Astrocyte (in vitro differentiated cells and primary cell): ENCODE results near the gene CD22. TPM values are rescaled to one million over a fixed set of nuclear protein-coding genes. Genes with fewer than 3 reads are reported as not detected.

Experiments used
- DNase-seq: peaks from one replicate; pipeline ENCODE4 v3.0.0-alpha.2; 2010; ENCODE audit warnings: low read depth
- FAIRE-seq: peaks from 2 replicates; lab custom pipeline; 2011; peaks lifted over from hg19 to GRCh38; lab: Jason Lieb, UNC
- H2AFZ ChIP-seq: 2 replicates; pipeline ENCODE4 v1.6.0; 2012; ENCODE audit warnings: low read depth, low read length, inconsistent platforms
- H3K27ac ChIP-seq: 2 replicates; pipeline ENCODE4 v1.5.1; 2011; ENCODE audit warnings: low read depth, low read length, inconsistent platforms
- H3K27me3 ChIP-seq: 2 replicates; pipeline ENCODE4 v1.6.0; 2011; ENCODE audit warnings: low read length, inconsistent platforms; ENCODE audit not compliant: insufficient read depth
- H3K36me3 ChIP-seq: 2 replicates; pipeline ENCODE4 v1.5.1; 2011; ENCODE audit warnings: low read length, inconsistent platforms; ENCODE audit not compliant: insufficient read depth
- H3K4me1 ChIP-seq: 2 replicates; pipeline ENCODE4 v1.5.1; 2011; ENCODE audit warnings: low read length, inconsistent platforms; ENCODE audit not compliant: insufficient read depth
- H3K4me2 ChIP-seq: 2 replicates; pipeline ENCODE4 v1.6.0; 2012; ENCODE audit warnings: low read length, inconsistent platforms
- H3K4me3 ChIP-seq: 2 replicates; pipeline ENCODE4 v1.5.1; 2011; ENCODE audit warnings: low read depth, mild to moderate bottlenecking, low read length, inconsistent platforms; ENCODE audit not compliant: insufficient read depth
- H3K79me2 ChIP-seq: 2 replicates; pipeline ENCODE4 v1.6.0; 2012; ENCODE audit warnings: mild to moderate bottlenecking, low read length, inconsistent platforms; ENCODE audit not compliant: insufficient read depth
- H3K9ac ChIP-seq: 2 replicates; pipeline ENCODE4 v1.6.0; 2012; ENCODE audit warnings: mild to moderate bottlenecking, low read length, inconsistent platforms
- H3K9me3 ChIP-seq: 2 replicates; pipeline ENCODE4 v1.5.1; 2012; ENCODE audit warnings: low read depth, mild to moderate bottlenecking, low read length, inconsistent platforms; ENCODE audit not compliant: insufficient read depth
- H4K20me1 ChIP-seq: 2 replicates; pipeline ENCODE4 v1.6.0; 2012; ENCODE audit warnings: low read length, inconsistent platforms; ENCODE audit not compliant: insufficient read depth
- H3K27ac Mint-ChIP-seq: one replicate; pipeline ENCODE4 v1.8.0; 2021; ENCODE audit warnings: mild to moderate bottlenecking, mixed read lengths; ENCODE audit not compliant: unreplicated experiment
- H3K27me3 Mint-ChIP-seq: one replicate; pipeline ENCODE4 v1.8.0; 2021; ENCODE audit warnings: low read depth, mixed read lengths; ENCODE audit not compliant: unreplicated experiment
- H3K36me3 Mint-ChIP-seq: one replicate; pipeline ENCODE4 v1.8.0; 2021; ENCODE audit warnings: low read depth, mixed read lengths; ENCODE audit not compliant: unreplicated experiment
- H3K4me1 Mint-ChIP-seq: one replicate; pipeline ENCODE4 v1.8.0; 2021; ENCODE audit warnings: low read depth, mixed read lengths; ENCODE audit not compliant: unreplicated experiment
- H3K4me3 Mint-ChIP-seq: one replicate; pipeline ENCODE4 v1.8.0; 2021; ENCODE audit warnings: mild to moderate bottlenecking, moderate library complexity, mixed read lengths; ENCODE audit not compliant: unreplicated experiment
- H3K9me3 Mint-ChIP-seq: one replicate; pipeline ENCODE4 v1.8.0; 2021; ENCODE audit warnings: mild to moderate bottlenecking, mixed read lengths; ENCODE audit not compliant: unreplicated experiment
- EZH2 ChIP-seq: IDR thresholded peaks from 2 replicates; pipeline ENCODE4 v1.6.1; 2012; ENCODE audit warnings: mild to moderate bottlenecking, low read length, inconsistent platforms; ENCODE audit not compliant: insufficient read depth
- total RNA-seq: library from RNA; stranded (reverse); gene quantifications from 2 replicates; pipeline ENCODE4 v1.2.1, GENCODE V29; 2021
- TF ChIP-seq, protein P1 (sequence below): IDR thresholded peaks from 2 replicates; pipeline ENCODE4 v1.5.1; 2011; ENCODE audit warnings: low read depth, mild to moderate bottlenecking, inconsistent platforms, low read length, moderate library complexity; ENCODE audit not compliant: insufficient read depth

Gene CD22
- total RNA-seq, 1 donor from 2014 or later: not detected

DNA sequence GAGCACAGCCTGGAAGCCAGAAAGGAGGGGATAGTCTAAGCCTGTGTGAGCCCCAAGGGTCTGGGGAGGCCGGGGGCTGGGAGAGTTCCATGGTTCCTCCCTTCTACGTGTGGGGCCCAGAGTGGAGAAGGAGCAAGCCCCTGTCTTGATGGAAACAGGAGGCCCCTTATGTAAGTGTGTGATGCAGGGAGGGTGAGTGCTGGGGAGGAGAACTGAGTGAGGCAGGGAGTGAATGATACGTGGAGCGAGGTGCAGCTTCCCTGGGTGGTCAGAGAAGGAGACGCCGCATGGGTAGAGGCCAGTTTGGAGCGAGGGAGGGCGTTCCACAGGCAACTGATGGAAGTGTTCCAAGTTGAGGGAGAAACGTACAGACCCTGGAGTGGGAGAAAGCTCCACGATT, 21.1 kb upstream of the CD22 start:
- H3K9me3 Mint-ChIP-seq: no peaks in the 10 kb centered on the region
- H3K36me3 ChIP-seq: no peaks in the 10 kb centered on the region
- no peak overlapping the region for H2AFZ ChIP-seq
- H3K36me3 Mint-ChIP-seq: no peaks in the 10 kb centered on the region
- H3K27me3 Mint-ChIP-seq: peaks cover 31% of the 10 kb centered on the region
- H3K27ac ChIP-seq: no peak overlapping the region
- H3K27ac Mint-ChIP-seq: no peak overlapping the region
- H3K79me2 ChIP-seq: no peaks in the 10 kb centered on the region
- TF ChIP-seq EZH2: no peak
- TF ChIP-seq, protein P1, sequence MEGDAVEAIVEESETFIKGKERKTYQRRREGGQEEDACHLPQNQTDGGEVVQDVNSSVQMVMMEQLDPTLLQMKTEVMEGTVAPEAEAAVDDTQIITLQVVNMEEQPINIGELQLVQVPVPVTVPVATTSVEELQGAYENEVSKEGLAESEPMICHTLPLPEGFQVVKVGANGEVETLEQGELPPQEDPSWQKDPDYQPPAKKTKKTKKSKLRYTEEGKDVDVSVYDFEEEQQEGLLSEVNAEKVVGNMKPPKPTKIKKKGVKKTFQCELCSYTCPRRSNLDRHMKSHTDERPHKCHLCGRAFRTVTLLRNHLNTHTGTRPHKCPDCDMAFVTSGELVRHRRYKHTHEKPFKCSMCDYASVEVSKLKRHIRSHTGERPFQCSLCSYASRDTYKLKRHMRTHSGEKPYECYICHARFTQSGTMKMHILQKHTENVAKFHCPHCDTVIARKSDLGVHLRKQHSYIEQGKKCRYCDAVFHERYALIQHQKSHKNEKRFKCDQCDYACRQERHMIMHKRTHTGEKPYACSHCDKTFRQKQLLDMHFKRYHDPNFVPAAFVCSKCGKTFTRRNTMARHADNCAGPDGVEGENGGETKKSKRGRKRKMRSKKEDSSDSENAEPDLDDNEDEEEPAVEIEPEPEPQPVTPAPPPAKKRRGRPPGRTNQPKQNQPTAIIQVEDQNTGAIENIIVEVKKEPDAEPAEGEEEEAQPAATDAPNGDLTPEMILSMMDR: no peak
- H3K27me3 ChIP-seq: no peaks in the 10 kb centered on the region
- no peak overlapping the region for H3K4me2 ChIP-seq
- no peaks in the 10 kb centered on the region for H4K20me1 ChIP-seq
- H3K4me3 Mint-ChIP-seq: peak overlapping the region; percentile 3
- no peak overlapping the region for H3K4me3 ChIP-seq
- H3K4me1 ChIP-seq: no peaks in the 10 kb centered on the region
- no peak for FAIRE-seq
- H3K4me1 Mint-ChIP-seq: peaks cover 18% of the 10 kb centered on the region
- H3K9ac ChIP-seq: no peak overlapping the region
- DNase-seq: no peak
- no peaks in the 10 kb centered on the region for H3K9me3 ChIP-seq

DNA sequence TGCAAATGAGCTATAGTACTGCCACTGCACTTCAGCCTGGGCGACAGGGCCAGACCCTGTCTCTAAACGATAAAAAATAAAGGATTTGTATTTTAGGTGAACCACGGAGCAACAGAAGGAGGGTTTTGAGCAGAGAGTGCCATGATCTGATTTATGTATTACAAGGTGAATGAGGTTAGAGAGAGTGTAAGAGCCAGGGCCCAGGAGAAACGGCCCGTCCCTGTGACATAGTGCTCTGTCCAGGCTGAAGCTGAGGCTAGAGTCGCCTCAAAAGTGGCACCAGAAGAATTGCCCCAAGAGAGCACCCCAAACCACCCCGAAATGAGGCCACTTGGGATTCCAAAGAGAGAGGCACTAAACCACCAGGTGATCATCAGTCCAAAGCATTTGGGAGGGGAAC, 20.1 kb upstream of the CD22 start:
- H3K9me3 Mint-ChIP-seq: no peaks in the 10 kb centered on the region
- peaks cover 15% of the 10 kb centered on the region for H3K4me1 Mint-ChIP-seq
- no peak overlapping the region for H3K4me2 ChIP-seq
- peak overlapping the region; percentile 70 for H3K4me3 Mint-ChIP-seq
- H3K79me2 ChIP-seq: no peaks in the 10 kb centered on the region
- H3K9ac ChIP-seq: no peak overlapping the region
- FAIRE-seq (no peak), DNase-seq (no peak)
- H3K36me3 ChIP-seq: no peaks in the 10 kb centered on the region
- TF ChIP-seq, protein P1: no peak
- TF ChIP-seq EZH2: no peak
- no peak overlapping the region for H3K27ac ChIP-seq
- H3K36me3 Mint-ChIP-seq: no peaks in the 10 kb centered on the region
- H3K27me3 Mint-ChIP-seq: peaks cover 24% of the 10 kb centered on the region
- no peaks in the 10 kb centered on the region for H3K27me3 ChIP-seq
- H3K9me3 ChIP-seq: no peaks in the 10 kb centered on the region
- H3K4me1 ChIP-seq: no peaks in the 10 kb centered on the region
- no peaks in the 10 kb centered on the region for H4K20me1 ChIP-seq
- no peak overlapping the region for H2AFZ ChIP-seq
- H3K27ac Mint-ChIP-seq: no peak overlapping the region
- no peak overlapping the region for H3K4me3 ChIP-seq

DNA sequence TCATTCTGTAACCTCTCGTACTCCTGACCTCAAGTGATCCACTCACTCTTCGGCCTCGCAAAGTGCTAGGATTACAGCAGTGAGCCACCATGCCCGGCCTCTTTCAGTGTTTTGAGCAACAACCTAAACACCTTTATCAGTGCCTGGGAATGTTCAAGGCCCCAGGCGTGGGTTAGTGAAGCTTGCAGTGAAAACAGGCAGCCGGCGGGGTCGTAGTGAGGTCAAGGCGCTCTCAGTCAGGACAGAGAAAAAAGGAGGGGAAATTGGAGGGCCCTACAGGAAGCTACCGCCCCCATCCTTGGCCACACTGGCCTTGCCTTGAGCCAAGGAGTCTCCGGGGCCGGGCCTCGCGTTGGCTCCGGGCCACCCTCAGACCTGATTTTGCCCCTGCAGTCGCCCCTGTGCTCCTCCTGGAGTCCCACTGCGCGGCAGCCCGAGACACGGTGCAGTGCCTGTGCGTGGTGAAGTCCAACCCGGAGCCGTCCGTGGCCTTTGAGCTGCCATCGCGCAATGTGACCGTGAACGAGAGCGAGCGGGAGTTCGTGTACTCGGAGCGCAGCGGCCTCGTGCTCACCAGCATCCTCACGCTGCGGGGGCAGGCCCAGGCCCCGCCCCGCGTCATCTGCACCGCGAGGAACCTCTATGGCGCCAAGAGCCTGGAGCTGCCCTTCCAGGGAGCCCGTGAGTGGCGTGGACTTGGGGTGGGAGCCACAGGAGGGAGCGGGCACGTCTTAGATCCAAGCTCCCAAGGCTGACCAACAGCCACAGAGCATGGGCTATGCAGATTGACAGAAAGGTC, 19.3 kb upstream of the CD22 start:
- Histone ChIP-seq H2AFZ (no peak overlapping the region), H4K20me1 (no peaks in the 10 kb centered on the region), H3K4me2 (no peak overlapping the region), H3K4me3 (no peak overlapping the region), H3K9me3 (no peaks in the 10 kb centered on the region), H3K9ac (no peak overlapping the region), H3K79me2 (no peaks in the 10 kb centered on the region), H3K36me3 (no peaks in the 10 kb centered on the region), H3K27ac (no peak overlapping the region), H3K27me3 (no peaks in the 10 kb centered on the region), H3K4me1 (no peaks in the 10 kb centered on the region)
- TF ChIP-seq, protein P1: no peak
- TF ChIP-seq EZH2: no peak
- Mint-ChIP-seq H3K27ac (no peak overlapping the region), H3K4me1 (peaks cover 14% of the 10 kb centered on the region), H3K4me3 (no peak overlapping the region), H3K36me3 (no peaks in the 10 kb centered on the region), H3K9me3 (no peaks in the 10 kb centered on the region), H3K27me3 (peaks cover 31% of the 10 kb centered on the region)
- FAIRE-seq (no peak), DNase-seq (no peak)
